HepG2 (cell line): ENCODE measurements around the gene AGAP1. TPM values are rescaled to one million over a fixed set of nuclear protein-coding genes. Genes with fewer than 3 reads are reported as not detected.

Experiments
- ATAC-seq: fragments of 200-7000 bp; cut with Tn5 transposase; 3 replicates; pipeline ENCODE4 v1.9.1; 2020; ENCODE audit warnings: mild to moderate bottlenecking, moderate library complexity
- BruUV-seq: library from RNA; stranded (reverse); fragments of 400-500 nt; replicated peaks from 2 replicates; lab custom pipeline; 2021; lab: Mats Ljungman, UMichigan
- CTCF ChIA-PET: fragments of 300-600 bp; formaldehyde crosslinking; extraction: SDS; loops from one replicate; lab custom pipeline; 2021; ENCODE audit warnings: low total read pairs, inconsistent platforms, low intra/inter-chr PET ratio; lab: Yijun Ruan, JAX
- POLR2A ChIA-PET: fragments of 350-600 bp; sonication (Branson Sonifier 250); formaldehyde crosslinking; loops from one replicate; lab custom pipeline; 2020; ENCODE audit warnings: antibody characterized with exemption, inconsistent platforms; lab: Yijun Ruan, JAX
- DNase-seq: peaks from one replicate; pipeline ENCODE4 v3.0.0-alpha.2; 2015; ENCODE audit warnings: low spot score
- FAIRE-seq: peaks from 3 replicates; lab custom pipeline; 2011; peaks lifted over from hg19 to GRCh38; lab: Jason Lieb, UNC
- H2AFZ ChIP-seq: one replicate; pipeline ENCODE4 v1.6.1; 2011; ENCODE audit warnings: low read length, inconsistent platforms
- H3K27ac ChIP-seq: fragments of 300-600 bp; 3 replicates; pipeline ENCODE4 v1.8.0; 2011; ENCODE audit warnings: mixed run types, mild to moderate bottlenecking, mixed read lengths, low read length, inconsistent platforms; ENCODE audit not compliant: insufficient read depth; ENCODE audit errors: extremely low read length
- H3K27me3 ChIP-seq, 2 experiments: fragments of 200-600 bp in 1 of 2; 2 replicates in 1 of 2; 3 replicates in 1 of 2; pipeline versions ENCODE4 v1.6.0 to v1.8.0; 2011; ENCODE audit warnings: low read length in 2 of 2, mild to moderate bottlenecking in 2 of 2, moderate library complexity in 2 of 2, inconsistent platforms in 1 of 2; ENCODE audit not compliant: insufficient read depth in 2 of 2, control insufficient read depth in 1 of 2
- H3K36me3 ChIP-seq, 2 experiments: fragments of 200-600 bp in 1 of 2; replicated peaks in 1 of 2; 2 replicates in 1 of 2; 3 replicates in 1 of 2; pipeline versions ENCODE4 v1.5.1 to v1.8.0; 2011; ENCODE audit warnings: low read length in 2 of 2, inconsistent platforms in 1 of 2; ENCODE audit not compliant: insufficient read depth in 2 of 2, control insufficient read depth in 1 of 2
- H3K4me1 ChIP-seq: 2 replicates; pipeline ENCODE4 v1.5.1; 2012; ENCODE audit warnings: low read length, inconsistent platforms; ENCODE audit not compliant: insufficient read depth
- H3K4me2 ChIP-seq: 2 replicates; pipeline ENCODE4 v1.6.0; 2011; ENCODE audit warnings: low read depth, low read length, inconsistent platforms
- H3K4me3 ChIP-seq, 3 experiments: fragments of 200-600 bp in 1 of 3; sonication (generic), shearing (Covaris generic) in 1 of 3; replicated peaks in 1 of 3; 2 replicates each; pipeline ENCODE4 v1.5.1; 2011 to 2016; ENCODE audit warnings: low read length in 3 of 3, inconsistent platforms in 2 of 3, low read depth in 2 of 3, mild to moderate bottlenecking in 2 of 3, control low read depth in 1 of 3, mixed read lengths in 1 of 3; ENCODE audit not compliant: insufficient read depth in 1 of 3
- H3K79me2 ChIP-seq: one replicate; pipeline ENCODE4 v1.6.1; 2011; ENCODE audit warnings: low read length, inconsistent platforms; ENCODE audit not compliant: insufficient read depth
- H3K9ac ChIP-seq: 2 replicates; pipeline ENCODE4 v1.6.0; 2011; ENCODE audit warnings: mild to moderate bottlenecking, low read depth, low read length, inconsistent platforms; ENCODE audit not compliant: insufficient read depth
- H3K9me3 ChIP-seq: 2 replicates; pipeline ENCODE4 v1.5.1; 2012; ENCODE audit warnings: mild to moderate bottlenecking, low read length
- H4K20me1 ChIP-seq: 2 replicates; pipeline ENCODE4 v1.6.0; 2011; ENCODE audit warnings: inconsistent platforms, mild to moderate bottlenecking, low read length, moderate library complexity; ENCODE audit not compliant: insufficient read depth
- AFF4 ChIP-seq: sonication (generic); formaldehyde crosslinking; IDR thresholded peaks from 2 replicates; pipeline ENCODE4 v1.4.0; 2020; ENCODE audit warnings: missing genetic modification reagents
- ARID5B ChIP-seq: IDR thresholded peaks from 2 replicates; pipeline ENCODE4 v1.4.0; 2020; ENCODE audit warnings: mild to moderate bottlenecking, missing genetic modification reagents
- ATM ChIP-seq: fragments of 450-650 bp; IDR thresholded peaks from 2 replicates; pipeline ENCODE4 v1.7.1; 2017; ENCODE audit warnings: mild to moderate bottlenecking, borderline replicate concordance
- FOSL1 ChIP-seq: sonication (generic); formaldehyde crosslinking; IDR thresholded peaks from 2 replicates; pipeline ENCODE4 v1.9.0; 2021; ENCODE audit warnings: missing genetic modification reagents, borderline replicate concordance
- HDAC1 ChIP-seq: sonication (generic); formaldehyde crosslinking; IDR thresholded peaks from 2 replicates; pipeline ENCODE4 v1.5.1; 2020; ENCODE audit warnings: mild to moderate bottlenecking, missing genetic modification reagents
- HNRNPH1 ChIP-seq: fragments of 200-400 bp; formaldehyde crosslinking; optimal IDR thresholded peaks from 2 replicates; pipeline ENCODE3; 2017; ENCODE audit warnings: mild to moderate bottlenecking, low read depth, low read length
- JUND ChIP-seq: sonication (generic); formaldehyde crosslinking; IDR thresholded peaks from 2 replicates; pipeline ENCODE4 v1.8.0; 2022; ENCODE audit warnings: mild to moderate bottlenecking, missing genetic modification reagents
- KMT2A ChIP-seq: sonication (generic); formaldehyde crosslinking; IDR thresholded peaks from 2 replicates; pipeline ENCODE4 v1.4.0; 2020; ENCODE audit warnings: missing genetic modification reagents
- MBD4 ChIP-seq: IDR thresholded peaks from 2 replicates; pipeline ENCODE4 v1.6.1; 2012; ENCODE audit warnings: low read length, inconsistent platforms, borderline replicate concordance
- MIXL1 ChIP-seq: IDR thresholded peaks from 2 replicates; pipeline ENCODE4 v1.6.1; 2016
- NFYB ChIP-seq: sonication (generic); formaldehyde crosslinking; IDR thresholded peaks from 2 replicates; pipeline ENCODE4 v1.4.0; 2020; ENCODE audit warnings: missing genetic modification reagents
- NFYC ChIP-seq: IDR thresholded peaks from 2 replicates; pipeline ENCODE4 v1.6.1; 2016; ENCODE audit warnings: missing genetic modification reagents, missing compliant biosample characterization
- RNF2 ChIP-seq: fragments of 450-650 bp; conservative IDR thresholded peaks from 2 replicates; pipeline ENCODE4 v1.6.1; 2016; ENCODE audit warnings: low read depth
- SPEN ChIP-seq: sonication (generic); formaldehyde crosslinking; IDR thresholded peaks from 2 replicates; pipeline ENCODE4 v1.5.1; 2020; ENCODE audit warnings: low read depth, mild to moderate bottlenecking, missing genetic modification reagents
- TBX3 ChIP-seq: fragments of 450-650 bp; IDR thresholded peaks from 2 replicates; pipeline ENCODE4 v1.6.1; 2017; ENCODE audit warnings: antibody characterized with exemption, mild to moderate bottlenecking, inconsistent platforms, borderline replicate concordance
- TEAD2 ChIP-seq: sonication (generic); formaldehyde crosslinking; IDR thresholded peaks from 2 replicates; pipeline ENCODE4 v1.9.0; 2021; ENCODE audit warnings: missing genetic modification reagents
- ZFP36L1 ChIP-seq: sonication (generic); formaldehyde crosslinking; IDR thresholded peaks from 2 replicates; pipeline ENCODE4 v1.8.0; 2022; ENCODE audit warnings: mild to moderate bottlenecking, missing genetic modification reagents, moderate library complexity
- ZNF180 ChIP-seq: sonication (generic); formaldehyde crosslinking; IDR thresholded peaks from 2 replicates; pipeline ENCODE4 v1.4.0; 2020; ENCODE audit warnings: low read depth, missing genetic modification reagents, borderline replicate concordance
- ZNF441 ChIP-seq: sonication (generic); formaldehyde crosslinking; IDR thresholded peaks from 2 replicates; pipeline ENCODE4 v1.7.0; 2021; ENCODE audit warnings: missing genetic modification reagents, borderline replicate concordance
- WGBS: methylation state at CpG from one replicate; pipeline ENCODE4 v1.1.6; 2017; ENCODE audit warnings: low lambda C conversion rate; 5-methylcytosine and 5-hydroxymethylcytosine counted together
- in situ Hi-C: cut with HindIII; loops from 2 replicates; pipeline ENCODE4 v1.10.0; 2017; ENCODE audit warnings: low pct_unique_long_range_greater_than_20kb; ENCODE audit not compliant: extremely low pct_ligation_motif_present
- intact Hi-C: fragments of 100-400 bp; cut with micrococcal nuclease; formaldehyde crosslinking; loops from one replicate; pipeline ENCODE4 v1.10.0; 2022; ENCODE audit not compliant: unreplicated experiment
- polyA plus RNA-seq, 8 experiments: library from polyadenylated mRNA; depleted of rRNA in 3 of 8; stranded (reverse) in 7 of 8; unstranded in 1 of 8; fragments of >200 nt; fragmentation: Illumina TruSeq in 4 of 8; extraction: Trizol in 4 of 8; gene quantifications; 2 replicates each; pipeline versions ENCODE4 v1.2.1 to v1.2.3, GENCODE V29; 2011 to 2016; ENCODE audit warnings: low read depth in 4 of 8, missing spikeins in 1 of 8, mixed read lengths in 1 of 8; ENCODE audit not compliant: insufficient read depth in 1 of 8
- total RNA-seq, 5 experiments: library from RNA; depleted of rRNA; stranded (reverse); fragments of >200 nt; fragmentation: Illumina TruSeq; extraction: Trizol; gene quantifications; 2 replicates each; pipeline ENCODE4 v1.2.3, GENCODE V29; 2016; ENCODE audit warnings: low read depth in 1 of 5
- TF ChIP-seq, protein P1 (sequence below): sonication (generic); formaldehyde crosslinking; IDR thresholded peaks from 2 replicates; pipeline ENCODE4 v1.8.0; 2022; ENCODE audit warnings: mild to moderate bottlenecking, missing genetic modification reagents, moderate library complexity

AGAP1 gene
- total and polyA plus RNA-seq, 2 of the 13 experiments (the other 11 are each of a cell fraction or from before 2014, with no cell fraction given): 21.2 to 32.7 TPM

- peaks cover 43% of the 10 kb centered on the region; the same call in 1 of the 2 replicates for H4K20me1 ChIP-seq
- no TSS peak for BruUV-seq
- H3K36me3 ChIP-seq: peaks cover 0 to 2% of the 10 kb centered on the region in 2 experiments; a peak in 1 of 5 replicates
- H3K27me3 ChIP-seq: no peaks in the 10 kb centered on the region
- ChIA-PET CTCF (no interaction called here), POLR2A (no interaction called here)
- no peak overlapping the region for H2AFZ ChIP-seq
- no peak overlapping the region for H3K4me3 ChIP-seq
- no peak for FAIRE-seq
- in situ Hi-C loops: no loop called here
- H3K4me1 ChIP-seq: peaks cover 42% of the 10 kb centered on the region
- peaks cover 82% of the 10 kb centered on the region for H3K79me2 ChIP-seq
- intact Hi-C loops: no loop called here
- DNase-seq: no peak
- H3K4me2 ChIP-seq: no peak overlapping the region
- H3K9ac ChIP-seq: no peak overlapping the region
- ATAC-seq: no peak
- no peak for TF ChIP-seq FOSL1 (CRISPR knock-in tag)
- no peak for TF ChIP-seq KMT2A
- TF ChIP-seq HDAC1: no peak
- TF ChIP-seq ZFP36L1 (CRISPR knock-in tag): no peak
- no peak for TF ChIP-seq TBX3
- no peak for TF ChIP-seq MIXL1 (CRISPR knock-in tag)
- no peak for TF ChIP-seq TEAD2 (CRISPR knock-in tag)
- no peak for TF ChIP-seq ARID5B (CRISPR knock-in tag)
- no peak for TF ChIP-seq JUND (CRISPR knock-in tag)
- no peak for TF ChIP-seq SPEN (CRISPR knock-in tag)
- no peak for TF ChIP-seq HNRNPH1
- TF ChIP-seq AFF4 (CRISPR knock-in tag): no peak
- TF ChIP-seq ZNF441 (CRISPR knock-in tag): no peak
- TF ChIP-seq NFYB (CRISPR knock-in tag): no peak
- no peak for TF ChIP-seq MBD4
- no peak for TF ChIP-seq ZNF180 (CRISPR knock-in tag)
- TF ChIP-seq, protein P1, sequence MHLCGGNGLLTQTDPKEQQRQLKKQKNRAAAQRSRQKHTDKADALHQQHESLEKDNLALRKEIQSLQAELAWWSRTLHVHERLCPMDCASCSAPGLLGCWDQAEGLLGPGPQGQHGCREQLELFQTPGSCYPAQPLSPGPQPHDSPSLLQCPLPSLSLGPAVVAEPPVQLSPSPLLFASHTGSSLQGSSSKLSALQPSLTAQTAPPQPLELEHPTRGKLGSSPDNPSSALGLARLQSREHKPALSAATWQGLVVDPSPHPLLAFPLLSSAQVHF: no peak
- TF ChIP-seq ATM: no peak
- TF ChIP-seq NFYC (CRISPR knock-in tag): no peak
- no peak for TF ChIP-seq RNF2
- H3K9me3 ChIP-seq: no peaks in the 10 kb centered on the region
- H3K27ac ChIP-seq: no peak overlapping the region
- 95% methylated on average over 10 of the region's 10 CpGs for WGBS
These were observed 198.2 kb downstream of the AGAP1 start for GRCh38 chr2:235692076-235692475.
